ENCODE results near the gene RUFY3.
"Not testable (repeated sequence)": the region's sequence is repeated elsewhere in the genome, so short reads cannot be mapped to it uniquely, and the experiment has no call there.

The RUFY3 gene

DNA sequence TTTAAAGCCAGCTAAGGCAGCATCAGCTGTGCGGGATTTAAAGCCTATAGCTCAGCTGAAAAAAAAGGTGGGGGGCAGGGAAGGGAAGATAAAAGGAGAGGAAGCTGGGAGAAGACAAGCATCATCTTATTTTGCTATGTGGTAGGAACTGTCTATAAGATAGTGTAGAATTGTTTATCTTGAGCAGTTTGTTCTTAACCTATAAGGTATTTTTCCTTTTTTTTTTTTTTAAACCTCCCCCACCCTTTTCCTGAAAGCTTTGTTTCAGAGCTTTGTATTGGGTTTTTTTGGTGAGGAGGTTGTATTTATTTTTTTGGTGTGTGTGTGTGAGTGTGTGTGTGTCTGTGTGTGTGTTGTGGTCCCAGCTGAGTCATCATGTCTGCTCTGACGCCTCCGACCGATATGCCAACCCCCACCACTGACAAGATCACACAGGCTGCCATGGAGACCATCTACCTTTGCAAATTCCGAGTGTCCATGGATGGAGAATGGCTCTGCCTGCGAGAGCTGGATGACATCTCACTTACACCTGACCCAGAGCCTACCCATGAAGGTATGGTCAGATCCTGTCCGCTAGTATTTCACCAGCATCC, 531 bp downstream of the RUFY3 start:
- POLR2A ChIA-PET (ENCODE audit: low non-redundant PET), result no interaction called here
- CTCF ChIA-PET, result interaction anchor here (0.6 to 0.8 kb wide), 3 partner anchors 13 to 121 kb away, joined by 3 read pairs; no protein-coding TSS in a partner anchor
- no peak overlapping the region for H3K27ac ChIP-seq
- DNase-seq (ENCODE audit: low spot score), result no peak
- TF ChIP-seq, protein P1, sequence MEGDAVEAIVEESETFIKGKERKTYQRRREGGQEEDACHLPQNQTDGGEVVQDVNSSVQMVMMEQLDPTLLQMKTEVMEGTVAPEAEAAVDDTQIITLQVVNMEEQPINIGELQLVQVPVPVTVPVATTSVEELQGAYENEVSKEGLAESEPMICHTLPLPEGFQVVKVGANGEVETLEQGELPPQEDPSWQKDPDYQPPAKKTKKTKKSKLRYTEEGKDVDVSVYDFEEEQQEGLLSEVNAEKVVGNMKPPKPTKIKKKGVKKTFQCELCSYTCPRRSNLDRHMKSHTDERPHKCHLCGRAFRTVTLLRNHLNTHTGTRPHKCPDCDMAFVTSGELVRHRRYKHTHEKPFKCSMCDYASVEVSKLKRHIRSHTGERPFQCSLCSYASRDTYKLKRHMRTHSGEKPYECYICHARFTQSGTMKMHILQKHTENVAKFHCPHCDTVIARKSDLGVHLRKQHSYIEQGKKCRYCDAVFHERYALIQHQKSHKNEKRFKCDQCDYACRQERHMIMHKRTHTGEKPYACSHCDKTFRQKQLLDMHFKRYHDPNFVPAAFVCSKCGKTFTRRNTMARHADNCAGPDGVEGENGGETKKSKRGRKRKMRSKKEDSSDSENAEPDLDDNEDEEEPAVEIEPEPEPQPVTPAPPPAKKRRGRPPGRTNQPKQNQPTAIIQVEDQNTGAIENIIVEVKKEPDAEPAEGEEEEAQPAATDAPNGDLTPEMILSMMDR (conservative IDR thresholded peaks at IDR 0.05; ENCODE audit: low read depth), result no peak

DNA sequence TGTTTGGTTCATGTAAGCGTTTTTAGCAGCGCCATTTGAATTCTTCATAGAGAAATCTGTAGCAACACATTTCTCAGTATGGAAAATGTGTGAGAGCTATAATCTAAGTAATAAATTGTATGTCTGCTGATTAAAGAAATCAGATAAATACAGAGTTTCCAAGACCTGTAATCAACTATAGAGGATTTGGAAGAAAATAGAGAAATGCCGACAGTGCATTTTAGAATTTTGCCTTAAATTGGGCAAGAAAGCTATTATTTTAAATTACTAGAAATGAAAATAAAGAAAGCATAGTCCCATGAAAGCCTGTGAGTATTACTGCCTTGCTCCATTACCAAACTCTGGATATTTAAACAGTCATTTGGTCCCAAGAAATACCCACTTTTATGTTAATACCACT, 2.7 kb downstream of the RUFY3 start:
- TF ChIP-seq, protein P1 (conservative IDR thresholded peaks at IDR 0.05; ENCODE audit: low read depth), result no peak
- H3K27ac ChIP-seq, result no peak overlapping the region
- no peak for DNase-seq (ENCODE audit: low spot score)
- CTCF ChIA-PET, result no interaction called here
- POLR2A ChIA-PET (ENCODE audit: low non-redundant PET), result no interaction called here

DNA sequence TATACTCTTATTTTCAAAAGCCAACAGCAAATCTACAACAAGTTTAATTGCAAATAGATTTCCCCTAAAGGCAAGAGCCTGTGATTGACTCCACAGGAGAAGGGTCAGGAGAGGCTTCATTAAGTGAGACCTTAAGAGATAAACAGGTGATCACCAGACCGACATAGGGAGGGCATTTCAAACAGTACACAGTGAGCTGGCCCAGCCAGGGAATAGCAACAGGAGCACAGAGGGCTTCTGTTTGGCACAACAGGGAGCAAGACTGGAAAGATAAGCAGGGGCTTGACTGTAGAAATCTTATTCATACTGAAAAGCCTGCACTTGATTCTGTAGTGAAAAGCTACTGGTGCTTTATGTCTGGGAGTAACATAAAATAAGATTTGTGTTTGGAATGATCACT, 3.9 kb downstream of the RUFY3 start:
- TF ChIP-seq, protein P1 (conservative IDR thresholded peaks at IDR 0.05; ENCODE audit: low read depth), result no peak
- no peak for DNase-seq (ENCODE audit: low spot score)
- CTCF ChIA-PET, result no interaction called here
- POLR2A ChIA-PET (ENCODE audit: low non-redundant PET), result no interaction called here
- no peak overlapping the region for H3K27ac ChIP-seq

DNA sequence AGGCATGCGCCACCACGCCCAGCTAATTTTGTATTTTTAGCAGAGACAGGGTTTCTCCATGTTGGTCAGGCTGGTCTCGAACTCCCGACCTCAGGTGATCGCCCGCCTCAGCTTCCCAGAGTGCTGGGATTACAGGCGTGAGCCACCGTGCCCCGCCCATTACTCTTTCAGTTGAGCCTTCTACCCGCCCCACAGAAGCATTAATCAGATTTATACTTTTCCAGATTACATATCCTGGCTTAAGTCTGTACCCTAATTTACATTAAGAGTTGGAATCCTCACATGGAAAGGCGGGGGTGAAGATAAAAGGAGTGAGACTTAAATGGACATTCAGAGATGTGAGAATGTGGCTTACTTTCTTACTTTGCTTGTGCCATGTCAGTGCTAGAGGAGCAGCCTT, 4.8 kb downstream of the RUFY3 start:
- POLR2A ChIA-PET (ENCODE audit: low non-redundant PET); CTCF ChIA-PET; H3K27ac ChIP-seq; DNase-seq (ENCODE audit: low spot score): not testable (repeated sequence)

DNA sequence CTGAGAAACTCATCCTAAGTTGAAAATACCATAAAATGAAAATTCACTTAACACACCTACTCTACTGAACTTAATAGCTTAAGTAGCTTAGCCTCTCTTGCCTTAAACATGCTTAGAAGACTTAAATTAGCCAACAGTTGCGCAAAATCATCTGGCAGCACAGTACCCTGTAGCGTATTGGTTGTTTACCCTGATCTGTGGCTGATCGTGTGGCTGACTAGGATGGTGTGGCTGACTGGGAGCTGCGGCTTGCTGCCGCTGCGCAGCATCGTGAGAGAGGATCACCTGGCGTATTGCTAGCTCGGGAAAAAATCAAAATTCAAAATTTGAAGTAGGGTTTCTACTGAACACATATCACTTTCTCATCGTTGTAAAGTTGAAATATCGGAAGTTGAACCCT, 6.3 kb downstream of the RUFY3 start:
- no peak overlapping the region for H3K27ac ChIP-seq
- no peak for DNase-seq (ENCODE audit: low spot score)
- ChIA-PET POLR2A (ENCODE audit: low non-redundant PET) (no interaction called here), CTCF (interaction anchor here (0.7 kb wide), 1 partner anchor 144 kb away, joined by 4 read pairs; no protein-coding TSS in a partner anchor)
- TF ChIP-seq, protein P1 (conservative IDR thresholded peaks at IDR 0.05; ENCODE audit: low read depth), result no peak

DNA sequence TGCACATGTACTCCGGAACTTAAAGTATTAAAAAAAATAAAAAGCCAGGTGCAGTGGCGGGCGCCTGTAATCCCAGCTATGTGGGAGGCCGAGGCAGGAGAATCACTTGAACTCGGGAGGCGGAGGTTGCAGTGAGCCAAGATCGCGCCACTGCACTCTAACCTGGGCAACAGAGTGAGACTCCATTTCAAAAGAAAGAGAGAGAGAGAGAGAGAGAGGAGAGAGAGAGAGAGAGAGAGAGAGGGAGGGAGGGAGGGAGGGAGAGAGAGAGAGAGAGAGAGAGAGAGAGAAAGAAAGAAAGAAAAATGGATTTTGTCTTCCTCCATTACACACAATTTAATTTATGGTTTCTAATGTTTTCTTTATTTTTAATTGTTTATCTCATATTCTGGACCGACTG, 11.1 kb downstream of the RUFY3 start:
- H3K27ac ChIP-seq; POLR2A ChIA-PET (ENCODE audit: low non-redundant PET); DNase-seq (ENCODE audit: low spot score): not testable (repeated sequence)
- CTCF ChIA-PET, result interaction anchor here (0.7 kb wide), 1 partner anchor 527 kb away, joined by 3 read pairs; no protein-coding TSS in a partner anchor

DNA sequence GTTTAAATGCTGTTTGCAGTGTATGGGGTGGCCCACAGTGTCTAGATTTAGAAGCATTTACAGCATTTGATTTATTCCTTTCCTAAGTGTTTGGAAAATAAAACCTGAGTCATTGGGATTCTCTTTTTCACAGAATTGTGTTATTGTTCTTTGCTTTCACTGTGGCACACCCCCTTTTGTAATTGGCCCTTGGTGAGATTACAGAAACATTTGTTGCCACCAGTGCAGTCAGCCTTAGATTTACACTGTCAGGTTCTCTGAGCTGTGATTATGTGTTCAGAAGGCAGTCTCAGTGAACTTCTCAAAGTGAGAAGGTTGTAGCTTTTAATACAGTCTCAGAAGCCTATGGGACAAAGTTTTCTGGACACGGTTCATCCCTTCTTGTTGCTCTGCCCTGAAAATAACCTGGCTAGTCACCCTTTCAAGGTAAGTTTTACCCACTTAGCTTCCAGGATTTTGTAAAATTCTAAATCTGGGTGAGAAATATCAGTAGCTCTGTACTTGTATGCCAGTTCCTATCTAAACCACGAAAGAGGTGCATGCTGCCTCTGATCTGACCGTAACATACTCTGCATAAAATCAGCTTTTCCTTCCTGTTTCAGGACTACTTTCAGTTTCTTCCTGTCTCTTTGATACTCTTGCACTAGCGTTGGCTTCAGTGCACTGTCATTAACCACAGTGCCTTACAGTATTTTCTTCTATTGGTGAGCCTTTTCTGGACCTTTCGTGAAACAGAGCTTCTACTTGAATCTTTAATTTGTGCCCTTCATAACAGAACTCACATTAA, 12.6 kb downstream of the RUFY3 start:
- no peak overlapping the region for H3K27ac ChIP-seq
- TF ChIP-seq, protein P1 (conservative IDR thresholded peaks at IDR 0.05; ENCODE audit: low read depth), result no peak
- ChIA-PET CTCF (no interaction called here), POLR2A (ENCODE audit: low non-redundant PET) (no interaction called here)
- DNase-seq (ENCODE audit: low spot score), result no peak
